HG03571 (cell line): ENCODE measurements around the gene NUDT1.

Experiments used
- ATAC-seq: cut with Tn5 transposase; IDR thresholded peaks from one replicate; pipeline ENCODE4 v1.9.1; 2021; ENCODE audit not compliant: unreplicated experiment

NUDT1 gene

GRCh38 chr7:2247141-2247995 lies 5.3 kb downstream of the NUDT1 start:
- ATAC-seq, result no peak

- ATAC-seq, result peak; percentile 60
These were observed 7.1 kb downstream of the NUDT1 start for GRCh38 chr7:2248984-2249694.

GRCh38 chr7:2249744-2250323 lies 7.8 kb downstream of the NUDT1 start:
- ATAC-seq, result no peak

- no peak for ATAC-seq
These were observed 9.4 kb downstream of the NUDT1 start for GRCh38 chr7:2251381-2251780.

GRCh38 chr7:2251841-2252771 lies 10.1 kb downstream of the NUDT1 start:
- ATAC-seq, result no peak

GRCh38 chr7:2253021-2253420 lies 11.0 kb downstream of the NUDT1 start:
- no peak for ATAC-seq

GRCh38 chr7:2253525-2254244 lies 11.7 kb downstream of the NUDT1 start:
- ATAC-seq, result no peak

- no peak for ATAC-seq
These were observed 12.6 kb downstream of the NUDT1 start for GRCh38 chr7:2254429-2255144.

- ATAC-seq, result no peak
These were observed 13.4 kb downstream of the NUDT1 start for GRCh38 chr7:2255145-2256139.

GRCh38 chr7:2256306-2257045 lies 14.4 kb downstream of the NUDT1 start:
- ATAC-seq, result no peak

GRCh38 chr7:2257046-2257551 lies 15.1 kb downstream of the NUDT1 start:
- no peak for ATAC-seq

GRCh38 chr7:2257651-2258050 lies 15.6 kb downstream of the NUDT1 start:
- ATAC-seq, result no peak

GRCh38 chr7:2258661-2259365 lies 16.8 kb downstream of the NUDT1 start:
- peak; percentile 70 for ATAC-seq

GRCh38 chr7:2259480-2259879 lies 17.5 kb downstream of the NUDT1 start:
- ATAC-seq, result no peak

GRCh38 chr7:2260820-2261219 lies 18.8 kb downstream of the NUDT1 start:
- ATAC-seq, result no peak

GRCh38 chr7:2261611-2262010 lies 19.6 kb downstream of the NUDT1 start:
- no peak for ATAC-seq

- no peak for ATAC-seq
These were observed 21.1 kb downstream of the NUDT1 start for GRCh38 chr7:2263176-2263575.
